GM23338 (cell line): ENCODE data around the gene TSC22D2. TPM values are rescaled to one million over a fixed set of nuclear protein-coding genes. Genes with fewer than 3 reads are reported as not detected.

Experiments used
- ATAC-seq: fragments of 200-7000 bp; cut with Tn5 transposase; 3 replicates; pipeline ENCODE4 v1.9.1; 2020
- DNase-seq: peaks from one replicate; pipeline ENCODE4 v3.0.0-alpha.2; 2015; ENCODE audit warnings: low spot score
- H2AFZ ChIP-seq: fragments of 200-600 bp; sonication (generic); 2 replicates; pipeline ENCODE4 v1.8.0; 2016; ENCODE audit warnings: antibody characterized with exemption, mild to moderate bottlenecking, moderate library complexity
- H3F3A ChIP-seq: fragments of 200-600 bp; sonication (generic); replicated peaks from 2 replicates; pipeline ENCODE4 v1.8.0; 2017; ENCODE audit warnings: antibody characterized with exemption, mixed run types, low read depth
- H3K27ac ChIP-seq: fragments of 200-600 bp; sonication (generic); 2 replicates; pipeline ENCODE4 v1.6.1; 2016; ENCODE audit warnings: low read depth
- H3K27me3 ChIP-seq: fragments of 200-600 bp; sonication (generic); 2 replicates; pipeline ENCODE4 v1.8.0; 2016; ENCODE audit warnings: mild to moderate bottlenecking, mixed run types, moderate library complexity; ENCODE audit not compliant: insufficient read depth
- H3K36me3 ChIP-seq: fragments of 200-600 bp; sonication (generic); 2 replicates; pipeline ENCODE4 v1.8.0; 2016; ENCODE audit warnings: mild to moderate bottlenecking; ENCODE audit not compliant: insufficient read depth
- H3K4me1 ChIP-seq: fragments of 200-600 bp; sonication (generic); 2 replicates; pipeline ENCODE4 v1.8.0; 2016; ENCODE audit warnings: mild to moderate bottlenecking, moderate library complexity; ENCODE audit not compliant: insufficient read depth
- H3K4me2 ChIP-seq: fragments of 200-600 bp; sonication (generic); 2 replicates; pipeline ENCODE4 v1.7.1; 2017; ENCODE audit warnings: mixed run types
- H3K4me3 ChIP-seq: fragments of 200-600 bp; sonication (generic); 2 replicates; pipeline ENCODE4 v1.6.1; 2016; ENCODE audit warnings: mixed run types
- H3K79me2 ChIP-seq: fragments of 200-600 bp; sonication (generic); replicated peaks from 2 replicates; pipeline ENCODE4 v1.8.0; 2017; ENCODE audit warnings: mild to moderate bottlenecking; ENCODE audit not compliant: insufficient read depth
- H3K9me2 ChIP-seq: fragments of 200-600 bp; sonication (generic); 2 replicates; pipeline ENCODE4 v1.8.0; 2017; ENCODE audit not compliant: insufficient read depth
- H4K20me1 ChIP-seq: fragments of 200-600 bp; sonication (generic); replicated peaks from 2 replicates; pipeline ENCODE4 v1.8.0; 2017; ENCODE audit warnings: mild to moderate bottlenecking; ENCODE audit not compliant: insufficient read depth
- H3K27ac Mint-ChIP-seq: 2 replicates; pipeline ENCODE4 v1.8.0; 2020; ENCODE audit warnings: inconsistent platforms, mild to moderate bottlenecking, moderate library complexity, mixed read lengths
- H3K27me3 Mint-ChIP-seq: 3 replicates; pipeline ENCODE4 v1.8.0; 2022; ENCODE audit warnings: low read depth, mild to moderate bottlenecking, moderate library complexity, mixed read lengths, inconsistent platforms; ENCODE audit not compliant: insufficient read depth, poor library complexity
- H3K36me3 Mint-ChIP-seq: 3 replicates; pipeline ENCODE4 v1.8.0; 2021; ENCODE audit warnings: low read depth, mild to moderate bottlenecking, inconsistent platforms, moderate library complexity, mixed read lengths
- H3K4me1 Mint-ChIP-seq: 3 replicates; pipeline ENCODE4 v1.8.0; 2020; ENCODE audit warnings: mild to moderate bottlenecking, inconsistent platforms, mixed read lengths
- H3K4me3 Mint-ChIP-seq: 3 replicates; pipeline ENCODE4 v1.8.0; 2021; ENCODE audit warnings: moderate library complexity, mild to moderate bottlenecking, inconsistent platforms, mixed read lengths
- H3K9me3 Mint-ChIP-seq: 3 replicates; pipeline ENCODE4 v1.8.0; 2020; ENCODE audit warnings: moderate library complexity, mild to moderate bottlenecking, inconsistent platforms, mixed read lengths
- CREB1 ChIP-seq: fragments of 250-450 bp; sonication (Bioruptor Pico); IDR thresholded peaks from 2 replicates; pipeline ENCODE4 v1.5.0; 2020; ENCODE audit warnings: low read depth, mild to moderate bottlenecking, moderate library complexity
- CTCF ChIP-seq, 2 experiments: fragments of 200-600 bp in 1 of 2; sonication (generic) in 1 of 2; conservative IDR thresholded peaks; 2 replicates each; pipeline versions ENCODE4 v1.5.1 to v1.6.1; 2016 to 2017; ENCODE audit warnings: antibody characterized with exemption in 2 of 2, low read depth in 2 of 2, mild to moderate bottlenecking in 2 of 2, moderate library complexity in 1 of 2
- ETS1 ChIP-seq: IDR thresholded peaks from 2 replicates; pipeline ENCODE4 v1.6.1; 2016; ENCODE audit warnings: antibody characterized with exemption
- EZH2 ChIP-seq: fragments of 200-600 bp; sonication (generic); IDR thresholded peaks from one replicate; pipeline ENCODE4 v1.8.0; 2017; ENCODE audit warnings: antibody characterized with exemption, mild to moderate bottlenecking, low read depth; ENCODE audit not compliant: unreplicated experiment
- EZH2phosphoT487 ChIP-seq: fragments of 200-600 bp; sonication (generic); IDR thresholded peaks from one replicate; pipeline ENCODE4 v1.8.1; 2018; ENCODE audit warnings: antibody characterized with exemption; ENCODE audit not compliant: unreplicated experiment
- JUNB ChIP-seq: IDR thresholded peaks from one replicate; pipeline ENCODE4 v1.6.1; 2016; ENCODE audit warnings: antibody characterized with exemption; ENCODE audit not compliant: unreplicated experiment
- NANOG ChIP-seq: IDR thresholded peaks from 2 replicates; pipeline ENCODE4 v1.6.1; 2016; ENCODE audit warnings: antibody characterized with exemption, borderline replicate concordance
- POLR2AphosphoS5 ChIP-seq: IDR thresholded peaks from 2 replicates; pipeline ENCODE4 v1.6.1; 2016; ENCODE audit warnings: antibody characterized with exemption, low read depth
- REST ChIP-seq: IDR thresholded peaks from one replicate; pipeline ENCODE4 v1.6.1; 2018; ENCODE audit warnings: antibody characterized with exemption; ENCODE audit not compliant: unreplicated experiment
- STAT1 ChIP-seq: IDR thresholded peaks from one replicate; pipeline ENCODE4 v1.6.1; 2016; ENCODE audit warnings: antibody characterized with exemption; ENCODE audit not compliant: unreplicated experiment
- ZNF114 ChIP-seq: fragments of 250-450 bp; sonication (Bioruptor Pico); IDR thresholded peaks from 2 replicates; pipeline ENCODE4 v1.5.0; 2020; ENCODE audit warnings: mild to moderate bottlenecking, moderate library complexity
- ZNF331 ChIP-seq: fragments of 250-450 bp; sonication (Bioruptor Pico); IDR thresholded peaks from 2 replicates; pipeline ENCODE4 v1.5.0; 2020; ENCODE audit warnings: low read depth, mild to moderate bottlenecking, moderate library complexity
- ZNF462 ChIP-seq: fragments of 250-450 bp; sonication (Bioruptor Pico); IDR thresholded peaks from 2 replicates; pipeline ENCODE4 v1.5.0; 2020; ENCODE audit warnings: mild to moderate bottlenecking, moderate library complexity
- polyA plus RNA-seq: library from polyadenylated mRNA; unstranded; fragments of >200 nt; fragmentation: Nextera tagmentation; extraction: Ambion mirVana; gene quantifications from 2 replicates; pipeline ENCODE4 v1.2.1, GENCODE V29; 2016
- total RNA-seq: library from RNA; depleted of rRNA; stranded (reverse); fragments of >200 nt; shearing (Covaris generic); gene quantifications from 2 replicates; pipeline ENCODE4 v1.2.3, GENCODE V29; 2014

Gene TSC22D2
- total and polyA plus RNA-seq, 2 experiments from 2014 or later, result 18.6 to 34.2 TPM

- Histone ChIP-seq H3K79me2 (no peaks in the 10 kb centered on the region), H3K9me2 (no peaks in the 10 kb centered on the region), H2AFZ (no peak overlapping the region), H3K4me2 (no peak overlapping the region), H3K4me3 (no peak overlapping the region), H4K20me1 (no peaks in the 10 kb centered on the region), H3K36me3 (peaks cover 3% of the 10 kb centered on the region; the same call in 1 of the 2 replicates), H3K27ac (no peak overlapping the region), H3K27me3 (no peaks in the 10 kb centered on the region), H3F3A (no peaks in the 10 kb centered on the region), H3K4me1 (no peaks in the 10 kb centered on the region)
- Mint-ChIP-seq H3K27me3 (peaks cover 3% of the 10 kb centered on the region), H3K36me3 (peaks cover 25% of the 10 kb centered on the region), H3K4me3 (no peak overlapping the region), H3K27ac (no peak overlapping the region), H3K9me3 (peaks cover 28% of the 10 kb centered on the region), H3K4me1 (no peaks in the 10 kb centered on the region)
- DNase-seq, result no peak
- TF ChIP-seq CREB1 (no peak), ETS1 (no peak), REST (no peak), ZNF331 (no peak), EZH2 (no peak), NANOG (no peak), EZH2phosphoT487 (no peak), JUNB (no peak), ZNF462 (no peak), STAT1 (no peak), POLR2AphosphoS5 (no peak), CTCF (conservative IDR thresholded peaks at IDR 0.05; ENCODE audit: low read depth in 2 of 2) (no peak), ZNF114 (CRISPR knock-in tag) (no peak)
- ATAC-seq, result no peak
Observed at GRCh38 chr3:150504483-150504882, 96.4 kb downstream of the TSC22D2 start.
